PC-3 (cell line): ENCODE data around the gene DHX38. TPM values are rescaled to one million over a fixed set of nuclear protein-coding genes. Genes with fewer than 3 reads are reported as not detected.

Experiments
- ATAC-seq: fragments of 200-7000 bp; cut with Tn5 transposase; 2 replicates; pipeline ENCODE4 v1.9.1; 2020; ENCODE audit warnings: mild to moderate bottlenecking, moderate library complexity
- BruUV-seq: library from RNA; stranded (reverse); fragments of 400-500 nt; replicated peaks from 2 replicates; lab custom pipeline; 2021; lab: Mats Ljungman, UMichigan
- CTCF ChIA-PET: fragments of 300-600 bp; sonication (Branson Sonifier 250); formaldehyde crosslinking; loops from one replicate; lab custom pipeline; 2022; ENCODE audit warnings: antibody characterized with exemption; lab: Charles Lee
- POLR2A ChIA-PET: fragments of 300-600 bp; sonication (Branson Sonifier 250); formaldehyde crosslinking; loops from one replicate; lab custom pipeline; 2022; ENCODE audit warnings: antibody characterized with exemption; ENCODE audit not compliant: unreplicated experiment; lab: Charles Lee
- DNase-seq: peaks from one replicate; pipeline ENCODE4 v3.0.0-alpha.2; 2015
- H2AFZ ChIP-seq: fragments of 300-600 bp; sonication (generic); 2 replicates; pipeline ENCODE4 v1.6.0; 2016; ENCODE audit warnings: antibody characterized with exemption, low read length
- H3F3A ChIP-seq: fragments of 300-600 bp; sonication (generic); one replicate; pipeline ENCODE4 v1.6.0; 2017; ENCODE audit warnings: antibody characterized with exemption, low read length, control low read depth, mild to moderate bottlenecking; ENCODE audit not compliant: unreplicated experiment
- H3K27ac ChIP-seq: fragments of 300-600 bp; sonication (generic); 2 replicates; pipeline ENCODE4 v1.5.1; 2016; ENCODE audit warnings: mild to moderate bottlenecking, low read length
- H3K27me3 ChIP-seq: fragments of 300-600 bp; sonication (generic); 2 replicates; pipeline ENCODE4 v1.6.1; 2016; ENCODE audit warnings: low read length, mixed read lengths
- H3K36me3 ChIP-seq: fragments of 300-600 bp; sonication (generic); 2 replicates; pipeline ENCODE4 v1.6.1; 2016; ENCODE audit warnings: low read depth, mixed run types, low read length, mixed read lengths
- H3K4me1 ChIP-seq: fragments of 300-600 bp; sonication (generic); 2 replicates; pipeline ENCODE4 v1.5.1; 2016; ENCODE audit warnings: low read length; ENCODE audit not compliant: insufficient read depth
- H3K4me2 ChIP-seq: fragments of 300-600 bp; sonication (generic); 2 replicates; pipeline ENCODE4 v1.6.0; 2016; ENCODE audit warnings: low read length
- H3K4me3 ChIP-seq: fragments of 300-600 bp; sonication (generic); 2 replicates; pipeline ENCODE4 v1.5.1; 2016; ENCODE audit warnings: mild to moderate bottlenecking, low read length, mixed read lengths
- H3K79me2 ChIP-seq: fragments of 300-600 bp; sonication (generic); 2 replicates; pipeline ENCODE4 v1.6.1; 2017; ENCODE audit warnings: low read length, mixed read lengths
- H3K9ac ChIP-seq: fragments of 300-600 bp; sonication (generic); 2 replicates; pipeline ENCODE4 v1.6.0; 2016; ENCODE audit warnings: mild to moderate bottlenecking, low read length
- H3K9me2 ChIP-seq: fragments of 300-600 bp; sonication (generic); replicated peaks from 2 replicates; pipeline ENCODE4 v1.6.1; 2016; ENCODE audit warnings: mixed run types, low read length, mixed read lengths
- H3K9me3 ChIP-seq: fragments of 300-600 bp; sonication (generic); 2 replicates; pipeline ENCODE4 v1.6.1; 2016; ENCODE audit warnings: low read length, mixed read lengths
- H4K20me1 ChIP-seq: fragments of 300-600 bp; sonication (generic); 2 replicates; pipeline ENCODE4 v1.6.1; 2016; ENCODE audit warnings: low read length, mixed read lengths
- EZH2 ChIP-seq: fragments of 300-600 bp; sonication (generic); IDR thresholded peaks from one replicate; pipeline ENCODE4 v1.6.1; 2017; ENCODE audit warnings: antibody characterized with exemption, mild to moderate bottlenecking, low read length; ENCODE audit not compliant: unreplicated experiment
- EZH2phosphoT487 ChIP-seq: fragments of 300-600 bp; sonication (generic); IDR thresholded peaks from 2 replicates; pipeline ENCODE4 v1.6.1; 2018; ENCODE audit warnings: mild to moderate bottlenecking, antibody characterized with exemption, low read length, borderline replicate concordance
- intact Hi-C: fragments of 100-400 bp; cut with micrococcal nuclease; formaldehyde crosslinking; loops from 2 replicates; pipeline ENCODE4 v1.9.0; 2023
- total RNA-seq: library from RNA; depleted of rRNA; stranded (reverse); fragments of >200 nt; gene quantifications from 2 replicates; pipeline ENCODE4 v1.2.3, GENCODE V29; 2014
- TF ChIP-seq, protein P1 (sequence below): fragments of 300-600 bp; sonication (generic); conservative IDR thresholded peaks from 2 replicates; pipeline ENCODE4 v1.5.1; 2017; ENCODE audit warnings: antibody characterized with exemption, low read depth, mild to moderate bottlenecking, low read length

The DHX38 gene
- total RNA-seq, 1 experiment from 2014 or later = 61.2 TPM

- no peak overlapping the region for H2AFZ ChIP-seq
- H3K9me3 ChIP-seq = no peaks in the 10 kb centered on the region
- H3K27me3 ChIP-seq = no peaks in the 10 kb centered on the region
- H4K20me1 ChIP-seq = no peaks in the 10 kb centered on the region
- no peak overlapping the region for H3K9ac ChIP-seq
- intact Hi-C loops = loop anchor here (10.0 kb wide), 1 partner anchor 1745 kb away; no protein-coding TSS in a partner anchor
- CTCF ChIA-PET = no interaction called here
- TF ChIP-seq EZH2 = no peak
- TF ChIP-seq EZH2phosphoT487 = no peak
- TF ChIP-seq, protein P1, sequence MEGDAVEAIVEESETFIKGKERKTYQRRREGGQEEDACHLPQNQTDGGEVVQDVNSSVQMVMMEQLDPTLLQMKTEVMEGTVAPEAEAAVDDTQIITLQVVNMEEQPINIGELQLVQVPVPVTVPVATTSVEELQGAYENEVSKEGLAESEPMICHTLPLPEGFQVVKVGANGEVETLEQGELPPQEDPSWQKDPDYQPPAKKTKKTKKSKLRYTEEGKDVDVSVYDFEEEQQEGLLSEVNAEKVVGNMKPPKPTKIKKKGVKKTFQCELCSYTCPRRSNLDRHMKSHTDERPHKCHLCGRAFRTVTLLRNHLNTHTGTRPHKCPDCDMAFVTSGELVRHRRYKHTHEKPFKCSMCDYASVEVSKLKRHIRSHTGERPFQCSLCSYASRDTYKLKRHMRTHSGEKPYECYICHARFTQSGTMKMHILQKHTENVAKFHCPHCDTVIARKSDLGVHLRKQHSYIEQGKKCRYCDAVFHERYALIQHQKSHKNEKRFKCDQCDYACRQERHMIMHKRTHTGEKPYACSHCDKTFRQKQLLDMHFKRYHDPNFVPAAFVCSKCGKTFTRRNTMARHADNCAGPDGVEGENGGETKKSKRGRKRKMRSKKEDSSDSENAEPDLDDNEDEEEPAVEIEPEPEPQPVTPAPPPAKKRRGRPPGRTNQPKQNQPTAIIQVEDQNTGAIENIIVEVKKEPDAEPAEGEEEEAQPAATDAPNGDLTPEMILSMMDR = no peak
- ATAC-seq (no peak), DNase-seq (no peak)
- no peak overlapping the region for H3K4me2 ChIP-seq
- no peaks in the 10 kb centered on the region for H3K4me1 ChIP-seq
- H3K9me2 ChIP-seq = no peaks in the 10 kb centered on the region
- H3K36me3 ChIP-seq = no peaks in the 10 kb centered on the region
- no peaks in the 10 kb centered on the region for H3F3A ChIP-seq
- H3K79me2 ChIP-seq = no peaks in the 10 kb centered on the region
- no peak overlapping the region for H3K27ac ChIP-seq
- H3K4me3 ChIP-seq = no peak overlapping the region
- BruUV-seq = no TSS peak
- POLR2A ChIA-PET = no interaction called here
These were observed 36.5 kb downstream of the DHX38 start for GRCh38 chr16:72129976-72130656.

- ChIA-PET CTCF (no interaction called here), POLR2A (no interaction called here)
- intact Hi-C loops = no loop called here
- Histone ChIP-seq H3K4me1 (no peaks in the 10 kb centered on the region), H4K20me1 (no peaks in the 10 kb centered on the region), H3K9me2 (no peaks in the 10 kb centered on the region), H3K9me3 (no peaks in the 10 kb centered on the region), H3K79me2 (no peaks in the 10 kb centered on the region), H3K36me3 (no peaks in the 10 kb centered on the region), H3K4me2 (no peak overlapping the region), H3F3A (no peaks in the 10 kb centered on the region), H3K27ac (no peak overlapping the region), H3K27me3 (no peaks in the 10 kb centered on the region), H2AFZ (no peak overlapping the region), H3K4me3 (no peak overlapping the region), H3K9ac (no peak overlapping the region)
- ATAC-seq (no peak), DNase-seq (no peak)
- no TSS peak for BruUV-seq
- TF ChIP-seq EZH2phosphoT487 (no peak), EZH2 (no peak)
- TF ChIP-seq, protein P1 = no peak
These were observed 37.4 kb downstream of the DHX38 start for GRCh38 chr16:72131036-72131435.

DNA sequence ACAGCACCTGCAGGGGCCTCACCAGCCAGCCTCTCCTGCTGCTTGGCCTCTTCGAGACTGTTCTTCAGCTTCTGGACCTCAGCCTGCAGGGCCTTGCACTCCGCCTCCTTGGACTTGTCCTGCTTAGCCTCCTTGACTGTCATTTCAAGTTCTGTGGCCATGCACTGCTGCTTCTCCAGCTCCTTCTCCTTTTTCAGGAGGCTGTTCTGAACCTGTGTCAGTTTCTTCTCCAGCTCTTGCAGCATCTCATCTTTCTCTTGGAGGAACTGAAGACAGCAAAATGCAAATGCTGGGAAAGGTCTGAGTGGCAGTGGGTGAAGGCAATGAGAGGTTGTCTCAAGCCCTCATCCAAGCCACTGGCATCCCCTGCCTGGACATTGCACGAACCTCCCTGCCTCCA lies 39.1 kb downstream of the DHX38 start:
- no peaks in the 10 kb centered on the region for H4K20me1 ChIP-seq
- ChIA-PET POLR2A (no interaction called here), CTCF (no interaction called here)
- H3K4me1 ChIP-seq = no peaks in the 10 kb centered on the region
- no peak overlapping the region for H3K4me2 ChIP-seq
- H3F3A ChIP-seq = no peaks in the 10 kb centered on the region
- TF ChIP-seq, protein P1 = no peak
- TF ChIP-seq EZH2 (no peak), EZH2phosphoT487 (no peak)
- no peaks in the 10 kb centered on the region for H3K36me3 ChIP-seq
- DNase-seq = no peak
- no peak for ATAC-seq
- intact Hi-C loops = no loop called here
- H3K9me3 ChIP-seq = no peaks in the 10 kb centered on the region
- H3K27me3 ChIP-seq = no peaks in the 10 kb centered on the region
- no peak overlapping the region for H3K27ac ChIP-seq
- no peak overlapping the region for H3K9ac ChIP-seq
- no TSS peak for BruUV-seq
- no peaks in the 10 kb centered on the region for H3K9me2 ChIP-seq
- no peaks in the 10 kb centered on the region for H3K79me2 ChIP-seq
- H3K4me3 ChIP-seq = no peak overlapping the region
- no peak overlapping the region for H2AFZ ChIP-seq
